ENCODE data around the gene TMEM25.

The TMEM25 gene

GRCh38 chr11:118530683-118531596 is at the start of gene TMEM25 (continued):
- TF ChIP-seq PRDM2 (tag by site-specific recombination; IDR thresholded peaks at IDR 0.05; ENCODE audit: borderline replicate concordance) (0 out of 2 replicates have a peak, but pooled peaks have one; percentile 50), ZEB2 (tag by site-specific recombination; IDR thresholded peaks at IDR 0.05) (peak; percentile 88; the same call in 1 of the 2 replicates), ZFP3 (tag by site-specific recombination; IDR thresholded peaks at IDR 0.05; ENCODE audit: low read depth) (peak; percentile 38; the same call in 1 of the 2 replicates), REST (tag by site-specific recombination; IDR thresholded peaks at IDR 0.05) (no peak), ZBTB7A (tag by site-specific recombination; IDR thresholded peaks at IDR 0.05; ENCODE audit: low read depth) (no peak), KLF7 (tag by site-specific recombination; IDR thresholded peaks at IDR 0.05; ENCODE audit: borderline replicate concordance) (no peak), ZNF335 (tag by site-specific recombination; conservative IDR thresholded peaks at IDR 0.05) (no peak), ZNF501 (tag by site-specific recombination; IDR thresholded peaks at IDR 0.05) (0 out of 2 replicates have a peak, but pooled peaks have one; percentile 60), ZNF692 (tag by site-specific recombination; IDR thresholded peaks at IDR 0.05) (peak; percentile 51), ZNF677 (tag by site-specific recombination; IDR thresholded peaks at IDR 0.05) (no peak), ZBTB8A (tag by site-specific recombination; IDR thresholded peaks at IDR 0.05) (peak; percentile 75), ZIC2 (tag by site-specific recombination; IDR thresholded peaks at IDR 0.05) (peak; percentile 51), ZFP69B (tag by site-specific recombination; IDR thresholded peaks at IDR 0.05) (no peak), ZNF621 (tag by site-specific recombination; IDR thresholded peaks at IDR 0.05) (no peak), ZNF354C (tag by site-specific recombination; IDR thresholded peaks at IDR 0.05; ENCODE audit: borderline replicate concordance, low read depth) (no peak), ZNF843 (tag by site-specific recombination; IDR thresholded peaks at IDR 0.05) (0 out of 2 replicates have a peak, but pooled peaks have one; percentile 26), SP7 (tag by site-specific recombination; IDR thresholded peaks at IDR 0.05) (peak; percentile 56; the same call in 1 of the 2 replicates), INSM2 (tag by site-specific recombination; IDR thresholded peaks at IDR 0.05) (0 out of 2 replicates have a peak, but pooled peaks have one; percentile 16), ZNF37A (tag by site-specific recombination; IDR thresholded peaks at IDR 0.05) (no peak), ZNF704 (tag by site-specific recombination; IDR thresholded peaks at IDR 0.05) (no peak), ZNF558 (tag by site-specific recombination; IDR thresholded peaks at IDR 0.05) (no peak), ZNF664 (tag by site-specific recombination; IDR thresholded peaks at IDR 0.05) (no peak), ZNF837 (tag by site-specific recombination; IDR thresholded peaks at IDR 0.05) (no peak), ZNF174 (tag by site-specific recombination; IDR thresholded peaks at IDR 0.05) (no peak), KLF1 (tag by site-specific recombination; IDR thresholded peaks at IDR 0.05) (peak; percentile 78), FEZF1 (tag by site-specific recombination; IDR thresholded peaks at IDR 0.05) (no peak)

Data from HEK293 (cell line).